GM18519 (cell line): ENCODE data around the gene ESD.
"Not testable (repeated sequence)": the region's sequence is repeated elsewhere in the genome, so short reads cannot be mapped to it uniquely, and the experiment has no call there.

ENCODE experiments used
- ATAC-seq: cut with Tn5 transposase; IDR thresholded peaks from one replicate; pipeline ENCODE4 v1.9.1; 2021; ENCODE audit warnings: mild to moderate bottlenecking, moderate library complexity; ENCODE audit not compliant: unreplicated experiment, low FRiP score

The ESD gene

GRCh38 chr13:46796129-46796514 lies 839 bp downstream of the ESD start:
- no peak for ATAC-seq

DNA sequence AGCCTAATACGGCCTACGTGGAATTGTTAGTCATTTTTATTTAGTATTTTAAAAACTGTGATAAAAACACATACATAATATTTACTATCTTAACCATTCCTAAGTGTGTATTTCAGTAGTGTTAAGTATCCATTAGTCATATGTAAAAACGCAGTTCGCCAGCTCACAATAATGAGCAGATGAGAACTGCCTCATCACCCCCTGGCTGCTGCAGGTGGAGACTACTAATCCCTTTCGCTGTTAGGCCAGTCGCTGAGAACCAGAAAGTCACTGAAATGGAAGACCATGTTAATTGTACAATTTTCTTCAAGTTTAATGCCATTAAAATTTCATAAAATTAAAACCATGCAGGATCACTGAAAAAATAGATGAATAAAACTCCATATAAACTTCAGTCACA lies 1.6 kb downstream of the ESD start:
- no peak for ATAC-seq

DNA sequence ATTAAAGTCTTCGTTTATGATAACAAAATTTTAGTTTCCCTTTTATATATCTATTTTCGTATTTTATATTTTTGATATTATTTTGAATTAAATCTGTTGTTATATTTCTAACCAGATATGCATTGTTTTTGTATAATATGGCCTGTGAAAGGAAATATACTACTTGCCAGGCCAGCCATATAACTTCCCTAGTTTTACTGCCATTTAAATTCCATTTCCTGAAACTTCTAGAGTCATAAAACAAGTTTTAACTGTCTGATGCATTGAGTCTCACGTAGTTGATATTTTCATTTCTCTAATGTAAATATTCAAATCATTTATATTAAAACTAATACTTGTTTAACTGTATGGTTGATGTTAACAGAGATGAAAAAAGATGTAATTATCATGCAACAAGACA lies 13.5 kb downstream of the ESD start:
- no peak for ATAC-seq

DNA sequence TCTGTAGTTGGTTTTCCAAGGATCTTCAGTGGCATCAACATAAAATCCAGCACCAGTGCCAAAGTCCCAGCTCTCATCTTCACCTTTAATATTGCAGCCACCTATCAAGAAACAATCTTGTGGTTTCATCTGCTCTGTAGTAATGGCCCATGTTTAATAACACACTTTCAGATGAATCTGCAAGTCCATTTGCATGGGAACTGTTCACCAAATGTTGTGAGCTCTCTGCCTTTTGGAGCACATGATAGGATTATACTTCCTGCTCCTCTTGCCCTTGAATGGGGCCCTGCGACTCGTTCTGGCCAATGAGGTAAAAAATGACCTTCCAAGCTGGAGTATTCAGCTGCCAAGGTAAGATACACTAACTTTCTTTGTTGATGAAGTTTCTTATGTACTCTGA lies 14.3 kb downstream of the ESD start:
- no peak for ATAC-seq

DNA sequence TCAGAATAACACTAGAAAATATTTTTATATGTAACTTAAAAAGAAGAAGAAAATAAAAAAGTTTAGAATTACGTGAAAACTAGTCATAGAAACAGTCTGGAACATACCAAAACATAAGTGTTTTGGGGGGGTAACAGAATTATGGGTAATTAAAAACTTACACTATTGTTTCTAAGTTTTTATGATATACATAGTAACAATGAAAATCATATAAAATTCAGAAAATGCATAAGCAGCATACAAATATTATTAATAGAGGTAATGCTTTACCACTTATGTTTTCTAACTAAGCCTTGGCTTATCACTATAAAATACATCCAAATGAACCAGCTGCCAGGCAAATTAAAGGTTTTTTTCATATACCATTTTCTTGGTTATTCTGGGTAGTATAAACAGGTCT lies 14.9 kb downstream of the ESD start:
- ATAC-seq: no peak

DNA sequence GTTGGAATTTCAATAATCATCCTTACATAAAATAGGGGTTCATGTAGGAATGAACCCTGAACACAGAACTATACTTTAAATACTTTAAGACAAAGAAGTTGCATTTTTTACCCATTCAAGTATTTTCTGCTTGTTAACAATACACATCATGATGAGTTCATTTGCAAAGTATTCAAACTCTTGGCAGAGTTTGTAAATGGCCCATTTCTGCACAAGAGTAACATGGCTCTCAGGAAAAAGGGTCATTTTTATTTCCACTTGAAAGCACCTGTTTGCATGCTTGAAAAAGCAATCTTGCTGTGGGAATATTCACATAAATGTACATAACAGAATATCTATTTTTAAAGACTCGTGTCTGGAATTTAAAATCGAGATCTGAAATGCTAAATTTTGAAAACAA lies 18.1 kb downstream of the ESD start:
- ATAC-seq: no peak

GRCh38 chr13:46778095-46778494 lies 18.9 kb downstream of the ESD start:
- no peak for ATAC-seq

GRCh38 chr13:46775385-46776107 lies 21.4 kb downstream of the ESD start:
- no peak for ATAC-seq

- no peak for ATAC-seq
These were observed 23.4 kb downstream of the ESD start for GRCh38 chr13:46773541-46773940.

GRCh38 chr13:46771693-46772092 lies 25.3 kb downstream of the ESD start:
- ATAC-seq: no peak

DNA sequence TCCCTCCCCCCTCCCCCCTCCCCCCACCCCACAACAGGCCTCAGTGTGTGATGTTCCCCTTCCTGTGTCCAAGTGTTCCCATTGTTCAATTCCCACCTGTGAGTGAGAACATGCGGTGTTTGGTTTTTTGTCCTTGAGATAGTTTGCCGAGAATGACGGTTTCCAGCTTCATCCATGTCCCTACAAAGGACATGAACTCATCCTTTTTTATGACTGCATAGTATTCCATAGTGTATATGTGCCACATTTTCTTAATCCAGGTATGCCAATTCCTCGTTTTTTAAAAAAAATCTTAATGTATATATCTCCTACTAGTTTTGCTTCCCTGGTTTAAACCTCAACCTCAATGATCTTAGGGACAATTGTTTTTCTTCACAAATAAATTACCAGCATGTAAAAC lies 27.0 kb downstream of the ESD start:
- not testable (repeated sequence) for ATAC-seq

DNA sequence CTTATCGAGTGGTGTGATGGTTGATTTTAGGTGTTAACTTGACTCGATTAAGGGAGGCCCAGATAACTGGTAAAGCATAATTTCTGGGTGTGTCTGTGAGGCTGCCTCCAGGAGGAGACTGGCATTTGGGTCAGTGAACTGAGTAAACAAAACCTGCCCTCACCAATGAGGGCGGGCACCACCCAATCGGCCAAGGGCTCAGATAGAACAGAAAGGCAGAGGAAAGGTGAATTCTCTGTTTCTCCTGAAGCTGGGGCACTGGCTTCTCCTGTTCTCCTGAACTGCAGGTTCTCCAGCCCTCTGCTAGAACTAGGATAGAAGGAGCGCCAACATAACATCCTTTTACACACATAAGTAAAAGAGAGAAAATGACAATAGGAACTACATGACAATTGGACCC lies 35.1 kb downstream of the ESD start:
- no peak for ATAC-seq

GRCh38 chr13:46761174-46761573 lies 35.8 kb downstream of the ESD start:
- ATAC-seq: no peak

- no peak for ATAC-seq
These were observed 37.1 kb downstream of the ESD start for GRCh38 chr13:46759846-46760245.

- no peak for ATAC-seq
These were observed 39.3 kb downstream of the ESD start for GRCh38 chr13:46757640-46758039.

GRCh38 chr13:46756977-46757376 lies 40.0 kb downstream of the ESD start:
- no peak for ATAC-seq

- ATAC-seq: not testable (repeated sequence)
These were observed 41.5 kb downstream of the ESD start for GRCh38 chr13:46755508-46755907.

GRCh38 chr13:46754812-46755211 lies 42.1 kb downstream of the ESD start:
- no peak for ATAC-seq

GRCh38 chr13:46753917-46754316 lies 43.0 kb downstream of the ESD start:
- no peak for ATAC-seq

DNA sequence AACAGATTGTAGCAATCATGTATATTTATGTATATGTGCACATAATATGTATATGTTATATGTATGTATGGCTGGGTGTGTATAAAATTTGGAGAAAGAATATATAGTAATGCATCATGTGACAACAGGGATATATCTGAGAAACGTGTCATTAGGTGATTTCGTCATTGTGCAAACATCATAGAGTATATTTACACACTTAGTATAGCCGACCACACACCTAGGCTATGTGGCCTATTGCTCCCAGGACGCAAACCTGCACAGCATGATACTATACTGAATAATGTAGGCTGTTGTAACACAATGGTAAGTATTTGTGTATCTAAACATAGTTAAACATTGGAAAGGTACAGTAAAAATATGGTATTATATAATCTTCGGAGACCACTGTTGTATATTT lies 43.8 kb downstream of the ESD start:
- ATAC-seq: no peak

DNA sequence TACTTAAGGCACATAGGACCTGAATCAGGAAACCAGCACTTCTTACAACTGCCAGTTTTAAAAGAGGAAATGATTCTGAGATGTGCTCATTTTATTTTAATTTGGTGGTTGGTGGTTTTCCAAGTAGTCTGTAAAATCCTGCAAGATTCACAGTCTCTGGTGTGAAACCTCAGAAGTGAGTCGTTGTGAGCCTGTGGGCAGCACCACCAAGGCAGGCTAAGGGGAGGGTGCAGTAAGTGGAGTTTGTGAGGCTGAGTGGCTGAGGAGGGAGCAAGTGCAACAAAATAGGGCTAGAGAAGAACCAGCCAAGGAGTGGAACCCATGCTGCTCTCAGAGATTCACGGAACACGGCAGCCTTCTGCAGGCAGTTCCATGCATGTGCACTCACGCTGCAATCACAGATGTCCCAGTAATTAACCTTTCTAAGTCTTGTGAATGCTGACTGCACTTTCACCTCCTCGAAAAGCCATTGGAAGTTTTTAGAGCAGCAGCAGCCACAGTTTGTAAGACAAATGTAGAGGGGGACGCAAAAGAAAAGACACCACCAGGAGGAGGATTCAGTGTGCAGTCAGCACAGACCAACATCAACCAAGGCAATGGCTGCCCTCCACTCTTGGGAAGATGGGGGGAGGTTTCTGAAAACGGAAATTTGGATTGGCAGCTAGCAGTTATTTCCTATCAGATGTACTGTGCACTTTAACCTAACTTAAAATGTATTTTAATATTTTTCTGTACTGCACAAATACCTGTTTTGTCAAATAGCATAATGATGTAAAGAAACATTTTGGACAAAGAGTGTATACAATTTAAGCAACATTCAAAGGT lies 44.9 kb downstream of the ESD start:
- peak; percentile 56 for ATAC-seq

- no peak for ATAC-seq
These were observed 47.0 kb downstream of the ESD start for GRCh38 chr13:46749951-46750350.
